SK-MEL-5 (cell line): ENCODE measurements around the gene STAB1. TPM values are rescaled to one million over a fixed set of nuclear protein-coding genes. Genes with fewer than 3 reads are reported as not detected.
A peak's percentile ranks its signal among the peaks of the same experiment; 100 is the strongest.

Source experiments
- DNase-seq: peaks from one replicate; pipeline ENCODE4 v3.0.0-alpha.2; 2016; ENCODE audit warnings: low read depth, low spot score
- in situ Hi-C: cut with HindIII; loops from 2 replicates; pipeline ENCODE4 v1.10.0; 2016; ENCODE audit warnings: low sequenced_read_pairs, high pct_unique_total_duplicates, low pct_unique_long_range_greater_than_20kb
- polyA plus RNA-seq, 2 experiments: library from polyadenylated mRNA; depleted of rRNA; stranded (reverse); fragments of >200 nt; gene quantifications; 2 replicates each; pipeline ENCODE4 v1.2.3, GENCODE V29; 2015
- total RNA-seq: library from RNA; depleted of rRNA; stranded (reverse); fragments of >200 nt; shearing (Covaris generic); gene quantifications from 2 replicates; pipeline ENCODE4 v1.2.3, GENCODE V29; 2014; rRNA removed

Gene STAB1
- not detected in 2 replicates for total RNA-seq
- polyA plus RNA-seq (2015; cell fraction: cytosol; rRNA removed): not detected in 2 replicates
- 0.10 and 0.39 TPM in 2 replicates for polyA plus RNA-seq (2015; cell fraction: nucleus; rRNA removed)

- in situ Hi-C loops: no loop called here
- DNase-seq: no peak
Observed at GRCh38 chr3:52494886-52495495, at the start of gene STAB1. Gene STAB1 (plus strand): TSS chr3:52495338. CDS start chr3:52495414, 76 bp downstream.

- in situ Hi-C loops: no loop called here
- DNase-seq: no peak
Observed at GRCh38 chr3:52446042-52446441, 49.1 kb upstream of the STAB1 start.

- DNase-seq: peak; percentile 77
- in situ Hi-C loops: no loop called here
Observed at GRCh38 chr3:52446631-52447511, 48.3 kb upstream of the STAB1 start.

GRCh38 chr3:52447512-52448355 is 47.4 kb upstream of the STAB1 start:
- in situ Hi-C loops: no loop called here
- no peak for DNase-seq

- DNase-seq: no peak
- in situ Hi-C loops: no loop called here
Observed at GRCh38 chr3:52450489-52451236, 44.5 kb upstream of the STAB1 start.

- DNase-seq: no peak
- in situ Hi-C loops: no loop called here
Observed at GRCh38 chr3:52451237-52452083, 43.7 kb upstream of the STAB1 start.

- in situ Hi-C loops: no loop called here
- no peak for DNase-seq
Observed at GRCh38 chr3:52452126-52452525, 43.0 kb upstream of the STAB1 start.

GRCh38 chr3:52452570-52453221 is 42.4 kb upstream of the STAB1 start:
- in situ Hi-C loops: no loop called here
- DNase-seq: no peak

GRCh38 chr3:52453496-52454249 is 41.5 kb upstream of the STAB1 start, which contains the start of gene TNNC1:
Gene TNNC1 (minus strand): TSS chr3:52454041. CDS start chr3:52454015, 26 bp downstream.
- DNase-seq: no peak
- in situ Hi-C loops: no loop called here

GRCh38 chr3:52454250-52454937 is 40.7 kb upstream of the STAB1 start:
- in situ Hi-C loops: no loop called here
- no peak for DNase-seq

- no peak for DNase-seq
- in situ Hi-C loops: no loop called here
Observed at GRCh38 chr3:52454938-52455282, 40.2 kb upstream of the STAB1 start.

GRCh38 chr3:52455283-52456168 is 39.6 kb upstream of the STAB1 start, which contains the start of gene NISCH:
Gene NISCH (plus strand): TSS chr3:52455604. CDS start chr3:52455642, 38 bp downstream.
- in situ Hi-C loops: no loop called here
- DNase-seq: peak; percentile 80

- DNase-seq: peak; percentile 23
- in situ Hi-C loops: no loop called here
Observed at GRCh38 chr3:52456169-52456799, 38.9 kb upstream of the STAB1 start.
